Epithelial cell of proximal tubule (primary cell): ENCODE measurements around the gene C10orf105. TPM values are rescaled to one million over a fixed set of nuclear protein-coding genes. Genes with fewer than 3 reads are reported as not detected.

Experiments
- DNase-seq: peaks from one replicate; pipeline ENCODE4 v3.0.0-alpha.2; 2011; ENCODE audit warnings: low read depth
- H3K4me3 ChIP-seq: 2 replicates; pipeline ENCODE4 v1.5.1; 2011; ENCODE audit warnings: low read depth, mild to moderate bottlenecking, low read length
- CTCF ChIP-seq: conservative IDR thresholded peaks from 2 replicates; pipeline ENCODE4 v1.5.1; 2012; ENCODE audit warnings: low read depth, mild to moderate bottlenecking, low read length
- total RNA-seq: library from RNA; depleted of rRNA; stranded (reverse); fragments of >200 nt; gene quantifications from 2 replicates; pipeline ENCODE4 v1.2.3, GENCODE V29; 2015

Gene C10orf105
- total RNA-seq, 1 donor from 2014 or later, result not detected

GRCh38 chr10:71746344-71747037, 26.9 kb upstream of the C10orf105 start:
- H3K4me3 ChIP-seq, result no peak overlapping the region
- no peak for DNase-seq
- TF ChIP-seq CTCF, result no peak

- H3K4me3 ChIP-seq, result no peak overlapping the region
- no peak for TF ChIP-seq CTCF
- no peak for DNase-seq
These were observed 26.2 kb upstream of the C10orf105 start for GRCh38 chr10:71745664-71746250.

- no peak for TF ChIP-seq CTCF
- DNase-seq, result no peak
- no peak overlapping the region for H3K4me3 ChIP-seq
These were observed 25.5 kb upstream of the C10orf105 start for GRCh38 chr10:71744897-71745663.

- H3K4me3 ChIP-seq, result no peak overlapping the region
- no peak for TF ChIP-seq CTCF
- no peak for DNase-seq
These were observed 24.3 kb upstream of the C10orf105 start for GRCh38 chr10:71743866-71744265.

GRCh38 chr10:71743089-71743838, 23.7 kb upstream of the C10orf105 start:
- H3K4me3 ChIP-seq, result no peak overlapping the region
- no peak for TF ChIP-seq CTCF
- DNase-seq, result no peak

GRCh38 chr10:71742301-71743088, 22.9 kb upstream of the C10orf105 start:
- no peak overlapping the region for H3K4me3 ChIP-seq
- TF ChIP-seq CTCF, result no peak
- DNase-seq, result no peak
